ENCODE measurements around the gene C19orf25.
A peak's percentile ranks its signal among the peaks of the same experiment; 100 is the strongest.
"Not testable (repeated sequence)": the region's sequence is repeated elsewhere in the genome, so short reads cannot be mapped to it uniquely, and the experiment has no call there.

The C19orf25 gene

GRCh38 chr19:1505991-1506881 lies 27.2 kb upstream of the C19orf25 start:
- Histone ChIP-seq H3K4me2 (peak overlapping the region; percentile 89), H4K20me1 (peaks cover 22% of the 10 kb centered on the region), H3K27ac (no peak overlapping the region), H3K36me3 (no peaks in the 10 kb centered on the region), H3K9me3 (no peaks in the 10 kb centered on the region), H3K4me1 (peaks cover 58% of the 10 kb centered on the region), H3K4me3 (no peak overlapping the region), H3K9ac (no peak overlapping the region), H3K27me3 (peaks cover 44% of the 10 kb centered on the region)
- no peak for TF ChIP-seq Cebpa-rat (IDR thresholded peaks at IDR 0.05)

- no peak for TF ChIP-seq Cebpa-rat (IDR thresholded peaks at IDR 0.05)
- peaks cover 32% of the 10 kb centered on the region for H3K27me3 ChIP-seq
- no peak overlapping the region for H3K4me3 ChIP-seq
- H3K9me3 ChIP-seq = peaks cover 3% of the 10 kb centered on the region; the same call in 1 of the 2 replicates
- no peak overlapping the region for H3K9ac ChIP-seq
- peaks cover 53% of the 10 kb centered on the region for H3K4me1 ChIP-seq
- peaks cover 13% of the 10 kb centered on the region for H4K20me1 ChIP-seq
- no peak overlapping the region for H3K27ac ChIP-seq
- H3K4me2 ChIP-seq = no peak overlapping the region
- H3K36me3 ChIP-seq = no peaks in the 10 kb centered on the region
Observed at GRCh38 chr19:1505012-1505411, 26.0 kb upstream of the C19orf25 start.

- peaks cover 8% of the 10 kb centered on the region; the same call in 1 of the 2 replicates for H4K20me1 ChIP-seq
- no peak overlapping the region for H3K27ac ChIP-seq
- H3K9me3 ChIP-seq = peaks cover 7% of the 10 kb centered on the region; the same call in 1 of the 2 replicates
- peak overlapping the region; percentile 57 for H3K4me2 ChIP-seq
- H3K36me3 ChIP-seq = no peaks in the 10 kb centered on the region
- H3K27me3 ChIP-seq = peaks cover 28% of the 10 kb centered on the region
- no peak overlapping the region for H3K4me3 ChIP-seq
- TF ChIP-seq Cebpa-rat (IDR thresholded peaks at IDR 0.05) = no peak
- peaks cover 44% of the 10 kb centered on the region for H3K4me1 ChIP-seq
- no peak overlapping the region for H3K9ac ChIP-seq
Observed at GRCh38 chr19:1503925-1504773, 25.1 kb upstream of the C19orf25 start.

GRCh38 chr19:1503089-1503924 lies 24.3 kb upstream of the C19orf25 start:
- no peak for TF ChIP-seq Cebpa-rat (IDR thresholded peaks at IDR 0.05)
- H4K20me1 ChIP-seq = no peaks in the 10 kb centered on the region
- H3K9ac ChIP-seq = no peak overlapping the region
- no peak overlapping the region for H3K27ac ChIP-seq
- peaks cover 7% of the 10 kb centered on the region; the same call in 1 of the 2 replicates for H3K9me3 ChIP-seq
- H3K4me1 ChIP-seq = peaks cover 38% of the 10 kb centered on the region
- H3K36me3 ChIP-seq = no peaks in the 10 kb centered on the region
- H3K27me3 ChIP-seq = peaks cover 28% of the 10 kb centered on the region
- peak overlapping the region; percentile 57 for H3K4me2 ChIP-seq
- no peak overlapping the region for H3K4me3 ChIP-seq

- Histone ChIP-seq H3K9me3 (peaks cover 7% of the 10 kb centered on the region; the same call in 1 of the 2 replicates), H3K27ac (no peak overlapping the region), H3K4me2 (no peak overlapping the region), H3K9ac (no peak overlapping the region), H4K20me1 (no peaks in the 10 kb centered on the region), H3K4me3 (no peak overlapping the region), H3K36me3 (no peaks in the 10 kb centered on the region), H3K27me3 (peaks cover 28% of the 10 kb centered on the region), H3K4me1 (peaks cover 45% of the 10 kb centered on the region)
- TF ChIP-seq Cebpa-rat (IDR thresholded peaks at IDR 0.05) = no peak
Observed at GRCh38 chr19:1502433-1503088, 23.5 kb upstream of the C19orf25 start.

- no peak for TF ChIP-seq Cebpa-rat (IDR thresholded peaks at IDR 0.05)
- Histone ChIP-seq H3K9ac (no peak overlapping the region), H3K36me3 (no peaks in the 10 kb centered on the region), H3K4me2 (peak overlapping the region; percentile 43), H3K4me1 (peaks cover 49% of the 10 kb centered on the region), H3K27me3 (peaks cover 28% of the 10 kb centered on the region), H3K9me3 (peaks cover 7% of the 10 kb centered on the region; the same call in 1 of the 2 replicates), H3K27ac (no peak overlapping the region), H3K4me3 (no peak overlapping the region), H4K20me1 (no peaks in the 10 kb centered on the region)
Observed at GRCh38 chr19:1501200-1501595, 22.2 kb upstream of the C19orf25 start.

GRCh38 chr19:1499231-1499630 lies 20.2 kb upstream of the C19orf25 start:
- not testable (repeated sequence) for H3K9ac ChIP-seq, H3K9me3 ChIP-seq, H3K27ac ChIP-seq, H3K4me3 ChIP-seq, H3K36me3 ChIP-seq, H4K20me1 ChIP-seq
- peaks cover 51% of the 10 kb centered on the region for H3K4me1 ChIP-seq
- peak overlapping the region; percentile 28 for H3K4me2 ChIP-seq
- peaks cover 22% of the 10 kb centered on the region for H3K27me3 ChIP-seq

GRCh38 chr19:1497578-1498235 lies 18.7 kb upstream of the C19orf25 start:
- H3K4me2 ChIP-seq = peak overlapping the region; percentile 81
- H3K36me3 ChIP-seq = no peaks in the 10 kb centered on the region
- peaks cover 6% of the 10 kb centered on the region for H3K27me3 ChIP-seq
- H4K20me1 ChIP-seq = peaks cover 8% of the 10 kb centered on the region; the same call in 1 of the 2 replicates
- TF ChIP-seq Cebpa-rat (IDR thresholded peaks at IDR 0.05) = no peak
- peaks cover 36% of the 10 kb centered on the region for H3K4me1 ChIP-seq
- H3K9ac ChIP-seq = peak overlapping the region; percentile 18; the same call in 1 of the 2 replicates
- no peak overlapping the region; the same call in 1 of the 2 replicates for H3K4me3 ChIP-seq
- peaks cover 7% of the 10 kb centered on the region; the same call in 1 of the 2 replicates for H3K9me3 ChIP-seq
- peak overlapping the region; percentile 29; the same call in 1 of the 2 replicates for H3K27ac ChIP-seq

All from BLaER1 (cell line).